GM03348 (cell line): ENCODE measurements around the gene ARHGAP27.
"Not testable (repeated sequence)": the region's sequence is repeated elsewhere in the genome, so short reads cannot be mapped to it uniquely, and the experiment has no call there.

Experiments used
- DNase-seq: peaks from one replicate; pipeline ENCODE4 v3.0.0; 2012; ENCODE audit warnings: low spot score

The ARHGAP27 gene

DNA sequence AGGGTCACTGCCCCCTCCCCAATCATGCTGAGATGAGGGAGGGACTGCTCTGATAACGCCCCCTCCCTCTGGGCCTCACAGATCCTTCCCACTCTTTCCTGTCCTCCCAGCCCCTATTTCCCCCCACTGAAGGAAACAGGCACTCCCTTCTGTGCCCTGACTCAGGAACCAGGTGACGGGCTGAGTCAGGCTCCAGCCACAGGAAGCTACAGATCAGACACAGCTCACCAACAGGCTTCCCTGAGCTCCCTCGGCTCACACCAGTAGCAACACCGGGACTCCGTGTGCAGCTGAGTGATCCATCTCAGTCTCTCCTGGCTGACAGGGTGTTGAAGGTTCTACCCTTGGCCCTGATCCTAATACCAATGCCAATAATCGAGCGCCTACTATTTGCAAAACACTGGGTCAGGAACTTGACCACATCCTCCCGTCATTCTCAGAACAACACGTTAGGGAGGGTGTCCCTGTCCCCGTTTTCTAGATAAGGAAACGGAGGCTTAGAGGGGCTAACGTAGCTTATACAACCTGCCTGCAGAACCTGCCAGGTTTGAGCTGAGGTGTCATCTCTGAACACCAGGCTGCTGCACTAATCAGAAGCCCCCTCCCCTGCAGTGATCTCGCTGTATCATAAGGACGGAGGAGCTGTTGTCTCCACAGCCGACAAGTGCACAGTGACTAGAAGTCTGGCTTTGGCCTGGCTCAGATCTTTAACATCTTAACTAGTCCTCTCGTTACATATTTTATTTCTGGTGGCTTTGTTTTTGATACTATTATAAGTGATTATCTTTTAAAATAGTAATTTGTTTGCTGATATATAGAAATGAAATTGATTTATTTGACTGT is 13.5 kb upstream of the ARHGAP27 start:
- peak; percentile 46 for DNase-seq

GRCh38 chr17:45444856-45445820 is 12.5 kb upstream of the ARHGAP27 start:
- DNase-seq: not testable (repeated sequence)

DNA sequence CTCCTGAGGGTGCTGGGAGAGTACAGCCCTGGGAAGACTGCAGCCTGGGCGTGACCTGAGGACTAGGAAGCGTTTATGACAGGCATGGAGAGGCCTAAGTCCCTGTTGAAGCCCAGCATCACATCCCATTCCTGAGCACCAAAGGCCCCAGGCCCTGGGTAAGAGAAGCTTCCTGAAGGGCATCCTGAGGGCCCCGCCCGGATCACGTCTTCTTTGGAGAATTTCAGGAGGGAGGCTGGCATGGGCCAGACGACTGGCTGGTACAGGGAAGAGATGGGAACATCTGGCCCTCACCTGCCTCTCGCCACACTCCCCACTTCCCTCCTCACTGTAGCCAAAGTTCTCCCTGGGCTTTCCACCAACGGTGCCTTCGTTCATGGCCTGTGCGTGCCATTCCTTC is 11.6 kb upstream of the ARHGAP27 start:
- DNase-seq: not testable (repeated sequence)

DNA sequence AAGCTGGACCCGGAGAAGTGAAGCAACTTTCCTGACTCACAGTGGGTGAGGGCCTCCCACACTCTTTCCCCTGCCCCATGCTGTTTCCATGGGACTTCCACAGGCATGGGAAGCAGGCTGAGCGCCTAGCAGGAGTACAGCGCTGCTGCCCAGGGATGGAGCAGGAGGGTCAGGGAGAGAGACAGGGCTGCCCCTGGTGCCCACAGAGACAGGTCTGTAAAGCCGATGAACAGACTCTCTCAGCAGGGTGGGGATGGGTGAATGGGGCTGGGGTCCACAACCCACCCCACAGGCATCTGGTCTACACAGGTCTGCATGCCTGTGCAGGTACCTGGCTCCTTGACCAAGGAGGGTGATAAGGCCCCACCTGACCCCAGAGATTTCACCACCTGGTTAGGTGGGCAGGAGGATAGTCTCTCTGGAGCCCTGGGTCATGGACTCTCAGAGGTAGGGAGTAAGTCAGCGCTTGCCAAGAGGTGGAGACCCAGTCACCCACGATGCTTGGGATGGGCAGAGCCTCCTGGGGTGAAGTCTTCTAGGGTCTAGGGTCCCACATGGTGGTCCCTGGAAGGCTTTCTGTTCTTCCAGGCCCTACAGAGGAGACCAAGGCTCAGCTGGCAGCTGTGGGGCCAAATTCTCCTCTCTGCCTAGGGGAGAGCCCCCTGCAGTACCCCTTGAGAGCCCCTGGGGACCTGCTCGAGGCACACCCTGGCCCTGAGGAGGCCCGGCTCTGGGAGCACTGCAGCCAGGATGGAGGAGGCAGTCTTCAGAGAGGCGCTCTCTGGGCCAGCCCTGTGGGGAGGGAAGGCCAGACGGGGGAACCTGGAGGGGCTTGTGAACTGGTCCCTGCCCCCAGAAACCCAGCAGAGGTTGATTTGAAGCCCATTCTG is 10.9 kb upstream of the ARHGAP27 start:
- not testable (repeated sequence) for DNase-seq

DNA sequence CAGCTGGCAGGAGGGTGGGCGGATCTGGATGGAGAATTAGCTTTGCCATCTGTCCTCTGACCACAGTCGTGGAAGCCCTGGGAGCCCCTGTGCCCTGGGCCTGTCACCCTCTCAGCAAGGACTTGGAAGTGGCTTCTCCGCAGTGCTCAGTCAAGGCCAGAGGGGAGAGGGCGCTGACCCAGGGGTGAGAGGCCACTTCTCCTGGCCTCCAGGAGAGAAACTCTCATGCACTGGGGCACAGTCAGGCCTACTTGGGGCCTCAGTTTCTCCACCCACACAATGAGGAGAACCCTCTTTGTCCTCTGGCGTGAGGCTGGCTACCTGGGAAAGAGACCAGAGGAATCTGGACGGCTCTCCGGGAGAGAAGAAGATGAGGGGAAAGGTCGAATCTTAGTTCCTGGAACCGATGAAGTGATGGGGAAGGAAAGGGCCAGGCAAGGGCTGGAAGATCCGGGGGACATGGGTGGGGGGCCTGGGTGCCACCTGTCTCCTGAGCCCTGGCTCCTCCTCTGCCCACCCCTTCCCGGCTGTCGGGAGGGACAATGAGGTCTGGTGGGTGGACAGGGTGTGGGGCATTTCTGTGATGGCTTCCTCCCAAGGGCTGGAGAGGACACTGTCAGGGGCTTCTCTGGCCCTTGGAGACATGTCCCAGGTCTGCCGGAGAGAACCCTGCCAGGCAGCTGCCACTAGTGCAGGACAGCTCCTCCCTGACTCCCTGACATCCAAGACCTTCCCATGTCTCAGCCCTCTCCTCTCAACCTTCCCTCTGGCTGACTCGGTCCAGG is 9.0 kb upstream of the ARHGAP27 start:
- DNase-seq: peak; percentile 4

DNA sequence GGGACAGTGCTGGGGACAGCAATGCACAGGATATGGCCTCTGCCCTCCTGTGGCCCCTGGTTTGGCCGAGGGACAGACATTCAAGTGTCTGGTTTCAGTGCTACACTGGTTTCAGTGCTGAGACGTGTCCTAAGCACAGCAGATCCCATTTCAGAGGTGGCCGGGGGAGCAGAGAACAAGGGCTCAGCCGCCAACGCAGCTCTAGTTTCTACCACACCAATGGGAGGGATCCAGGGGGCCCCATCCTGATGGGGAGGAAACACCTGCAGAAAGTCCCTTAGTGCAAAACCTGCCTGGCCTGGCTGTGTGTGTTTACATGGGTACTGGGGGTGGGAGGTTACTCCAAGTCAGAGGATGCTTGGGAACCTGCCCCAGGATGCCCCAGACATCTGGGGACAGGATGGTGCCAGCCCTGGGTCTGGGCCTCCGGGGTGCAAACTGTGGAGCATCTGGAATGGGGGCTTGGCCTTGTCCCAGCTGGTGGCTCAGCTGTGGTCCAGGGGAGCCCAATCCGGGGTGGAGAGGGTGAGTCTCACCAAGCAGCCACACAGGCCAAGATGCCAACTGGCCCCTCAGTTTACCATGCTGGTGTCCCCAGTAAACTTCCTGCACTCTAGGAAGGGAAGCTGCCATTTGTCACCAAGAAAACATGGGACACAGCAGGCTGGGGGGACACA is 8.3 kb upstream of the ARHGAP27 start:
- peak; percentile 2 for DNase-seq

DNA sequence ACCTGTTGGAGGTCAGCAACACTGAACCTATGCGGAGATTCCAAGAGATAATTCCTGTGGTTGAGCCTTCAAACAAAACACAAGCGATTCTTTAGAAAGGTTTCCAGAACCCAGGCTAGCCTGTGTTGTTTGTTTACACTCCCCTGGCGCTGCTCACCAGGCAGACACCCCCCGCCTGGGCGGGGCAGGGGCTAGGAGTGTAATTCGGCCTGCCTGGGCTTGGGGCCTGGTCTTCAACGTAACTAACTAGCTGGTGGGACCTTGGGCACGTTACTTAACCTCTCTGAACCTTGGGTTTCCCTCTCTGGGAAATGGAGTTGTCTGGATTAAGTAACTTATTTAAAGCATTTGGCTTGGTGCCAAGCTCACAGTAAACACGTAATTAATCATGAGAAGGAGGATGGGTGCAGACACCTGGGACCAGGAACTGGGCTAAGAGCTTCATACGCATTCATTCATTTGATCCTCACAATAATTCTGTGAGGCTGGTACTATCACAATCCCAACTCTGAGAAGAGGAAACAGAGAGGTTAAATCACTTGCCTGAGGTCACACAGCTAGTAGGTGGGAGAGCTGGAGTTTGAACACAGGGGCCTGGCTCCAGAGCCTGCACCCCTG is 7.6 kb upstream of the ARHGAP27 start:
- DNase-seq: peak; percentile 2

DNA sequence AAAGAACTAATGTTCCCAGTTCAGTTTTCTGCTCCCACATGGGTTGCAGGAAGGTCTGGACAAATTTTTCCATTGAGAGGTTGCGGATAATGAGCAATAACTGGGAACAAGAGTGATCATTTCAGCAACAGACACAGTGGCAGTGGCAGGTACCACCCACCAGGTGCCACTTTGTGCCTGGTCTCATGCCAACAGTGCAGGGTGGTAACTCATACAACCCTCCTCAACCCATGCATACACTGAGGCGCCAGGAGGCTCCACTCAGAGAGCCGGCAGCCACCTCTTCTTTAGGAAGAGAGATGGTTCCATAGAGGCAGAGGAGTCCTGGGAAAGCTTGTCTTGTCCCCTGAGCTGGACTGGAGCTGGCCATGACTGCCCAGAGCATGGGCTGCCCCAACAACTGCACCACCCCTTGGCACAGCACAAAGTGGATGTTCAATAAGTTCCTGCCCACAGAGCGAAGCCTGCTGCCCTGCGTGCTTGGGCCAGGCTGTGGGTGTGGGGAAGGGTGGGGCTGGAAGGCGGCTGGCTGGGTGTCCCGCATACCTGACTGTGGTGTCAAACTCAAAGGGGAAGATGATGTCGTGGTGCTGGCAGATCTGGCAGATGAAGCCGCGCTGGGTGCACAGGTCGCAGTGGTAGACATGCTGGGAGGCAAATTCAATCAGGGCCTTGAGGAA is 6.4 kb upstream of the ARHGAP27 start:
- no peak for DNase-seq

DNA sequence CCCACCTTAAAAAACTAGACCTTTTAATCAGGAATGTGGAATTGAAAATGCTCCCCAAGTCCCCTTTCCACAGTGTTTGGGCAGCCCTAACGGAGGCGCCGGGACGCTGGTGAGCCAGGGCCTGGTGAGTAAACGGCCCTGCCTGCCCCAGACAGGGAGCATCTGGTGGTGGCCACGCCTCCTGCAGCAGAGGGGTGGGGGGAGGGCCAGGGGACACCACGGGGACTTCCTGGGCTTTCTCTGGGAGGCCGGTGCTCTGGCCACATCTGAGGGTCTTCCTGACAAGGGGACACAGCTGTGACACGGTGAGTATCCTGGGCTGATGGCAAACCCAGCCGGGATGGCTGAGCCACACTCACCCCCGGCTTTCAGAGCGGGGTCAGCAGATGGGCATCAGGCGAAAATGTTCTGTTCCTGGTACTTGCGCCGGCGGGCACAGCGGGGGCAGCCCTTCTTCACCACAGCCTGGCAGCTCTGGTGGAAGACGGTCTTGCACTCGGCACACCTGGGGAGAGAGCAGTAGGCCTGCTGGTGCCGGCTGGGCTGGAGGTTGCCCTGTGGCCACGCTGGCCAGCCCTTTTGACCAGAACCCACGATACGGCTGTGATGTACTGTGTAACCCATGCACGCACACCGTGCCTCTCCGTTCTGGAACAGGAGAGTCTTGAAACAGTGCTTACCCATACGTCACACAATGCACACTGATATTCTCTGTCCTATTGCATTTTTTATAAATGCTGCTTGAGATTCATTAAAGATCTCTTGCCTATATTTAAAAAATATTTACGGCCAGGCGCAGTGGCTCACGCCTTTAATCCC is 5.0 kb upstream of the ARHGAP27 start:
- no peak for DNase-seq

- no peak for DNase-seq
Observed at GRCh38 chr17:45436625-45437464, 4.2 kb upstream of the ARHGAP27 start.

- no peak for DNase-seq
Observed at GRCh38 chr17:45436161-45436560, 3.5 kb upstream of the ARHGAP27 start.

DNA sequence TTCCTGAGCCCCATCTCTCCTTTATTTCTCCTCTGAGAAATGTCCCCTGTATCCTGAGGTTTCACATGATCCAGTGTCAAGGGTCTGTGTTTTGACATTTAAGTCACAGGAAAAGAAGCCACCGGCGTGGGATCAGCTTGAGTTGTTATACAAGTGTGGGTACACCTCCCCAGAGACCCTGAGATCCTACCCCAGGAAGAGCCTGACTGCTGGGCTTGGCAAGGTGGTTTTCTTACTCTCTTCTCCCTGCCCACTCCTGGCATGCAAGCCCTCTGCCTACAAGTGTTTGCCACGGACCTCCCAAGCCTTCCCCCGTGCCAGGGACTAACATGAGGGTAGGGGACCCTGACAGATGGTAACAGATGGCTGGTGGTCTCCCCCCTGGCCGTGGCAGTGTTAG is 2.8 kb upstream of the ARHGAP27 start:
- no peak for DNase-seq

GRCh38 chr17:45433159-45433535 is 477 bp upstream of the ARHGAP27 start:
- DNase-seq: no peak

- DNase-seq: peak; percentile 80
Observed at GRCh38 chr17:45431531-45432404, 902 bp downstream of the ARHGAP27 start.

DNA sequence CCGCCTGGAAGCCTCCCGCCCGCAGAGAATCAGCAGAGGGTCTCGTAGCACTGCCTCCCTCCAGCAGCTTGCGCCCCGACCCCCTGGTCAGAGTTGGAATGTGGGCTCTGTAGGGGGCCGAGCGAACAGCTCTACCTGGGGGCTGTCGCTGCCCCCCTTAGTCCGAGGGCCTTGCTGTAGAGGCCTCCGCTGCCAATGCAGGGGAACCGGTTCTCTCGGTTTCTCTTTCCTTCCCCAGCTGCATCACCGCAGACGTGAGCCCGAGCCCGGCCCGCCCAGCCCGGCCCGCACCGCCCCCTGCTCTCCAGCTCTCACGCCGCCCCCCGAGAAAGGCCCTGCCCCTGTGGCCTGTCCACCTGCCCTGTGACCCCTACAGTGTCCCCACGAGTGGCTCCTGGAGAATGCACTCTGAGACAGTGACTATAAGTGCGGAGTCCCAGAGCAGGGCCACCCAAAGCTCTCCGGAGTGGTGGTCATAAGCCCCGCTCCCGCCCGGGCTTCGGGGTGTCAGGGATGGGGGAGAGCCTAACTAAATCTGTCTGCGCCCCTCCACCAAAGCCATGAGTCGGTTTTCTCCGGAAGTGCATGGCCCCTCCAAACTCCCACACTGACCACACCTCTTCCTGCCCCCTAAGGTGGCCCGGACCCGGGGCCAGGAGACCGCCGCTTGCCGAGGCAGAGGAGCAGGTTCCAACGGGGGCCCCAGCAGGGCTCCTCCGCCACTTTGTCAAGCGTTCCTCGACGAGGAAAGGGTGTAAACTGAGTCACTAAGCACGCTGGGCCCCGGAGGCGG is 1.7 kb downstream of the ARHGAP27 start:
- peak; percentile 50 for DNase-seq
